AG09319 (cell line): ENCODE measurements around the gene PLAAT3.
"Not testable (repeated sequence)": the region's sequence is repeated elsewhere in the genome, so short reads cannot be mapped to it uniquely, and the experiment has no call there.

Experiments used
- DNase-seq: peaks from one replicate; pipeline ENCODE4 v3.0.0-alpha.2; 2010; ENCODE audit warnings: low read depth; ENCODE audit errors: extremely low read depth
- CTCF ChIP-seq: IDR thresholded peaks from 2 replicates; pipeline ENCODE4 v1.5.1; 2011; ENCODE audit warnings: low read depth, mild to moderate bottlenecking, inconsistent platforms, low read length, moderate library complexity

The PLAAT3 gene

GRCh38 chr11:63609536-63609935, 4.7 kb downstream of the PLAAT3 start:
- TF ChIP-seq CTCF, result no peak
- DNase-seq, result no peak

GRCh38 chr11:63608353-63609345, 5.6 kb downstream of the PLAAT3 start:
- no peak for TF ChIP-seq CTCF
- DNase-seq, result no peak

- TF ChIP-seq CTCF, result no peak
- no peak for DNase-seq
Observed at GRCh38 chr11:63603180-63603518, 11.1 kb downstream of the PLAAT3 start.

GRCh38 chr11:63602290-63603179, 11.7 kb downstream of the PLAAT3 start:
- not testable (repeated sequence) for DNase-seq

- peak; percentile 19 for DNase-seq
Observed at GRCh38 chr11:63599211-63600122, 14.8 kb downstream of the PLAAT3 start.

GRCh38 chr11:63598556-63598955, 15.7 kb downstream of the PLAAT3 start:
- no peak for DNase-seq
- no peak for TF ChIP-seq CTCF

More at GRCh38 chr11:63599211-63600122, 14.8 kb downstream of the PLAAT3 start:
- TF ChIP-seq CTCF, result no peak

- DNase-seq, result no peak
- no peak for TF ChIP-seq CTCF
Observed at GRCh38 chr11:63595296-63595695, 18.9 kb downstream of the PLAAT3 start.
